GM21529 (cell line): ENCODE data around the gene DIP2A.
"Not testable (repeated sequence)": the region's sequence is repeated elsewhere in the genome, so short reads cannot be mapped to it uniquely, and the experiment has no call there.

Experiments
- ATAC-seq: cut with Tn5 transposase; IDR thresholded peaks from one replicate; pipeline ENCODE4 v1.9.1; 2021; ENCODE audit not compliant: unreplicated experiment

Gene DIP2A

DNA sequence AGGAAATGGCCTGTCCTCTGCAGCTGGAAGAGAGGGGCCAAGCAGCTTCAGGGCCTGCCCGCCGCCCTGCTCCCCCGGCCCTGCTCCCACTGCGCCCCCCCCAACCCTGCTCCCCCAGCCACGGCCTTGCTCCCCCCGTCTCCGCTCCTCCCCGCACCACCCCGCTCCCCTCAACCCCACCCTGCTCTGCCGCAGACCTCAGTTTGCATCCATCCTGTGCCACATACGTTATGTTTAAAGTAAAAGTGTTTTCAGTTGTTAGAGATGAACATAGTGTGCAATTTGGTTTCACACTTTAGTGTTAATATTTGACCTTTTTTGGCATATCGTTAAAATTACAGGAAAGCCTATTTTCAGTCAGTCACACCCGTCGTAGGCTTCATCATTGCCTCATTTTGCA, 34.1 kb upstream of the DIP2A start:
- no peak for ATAC-seq

DNA sequence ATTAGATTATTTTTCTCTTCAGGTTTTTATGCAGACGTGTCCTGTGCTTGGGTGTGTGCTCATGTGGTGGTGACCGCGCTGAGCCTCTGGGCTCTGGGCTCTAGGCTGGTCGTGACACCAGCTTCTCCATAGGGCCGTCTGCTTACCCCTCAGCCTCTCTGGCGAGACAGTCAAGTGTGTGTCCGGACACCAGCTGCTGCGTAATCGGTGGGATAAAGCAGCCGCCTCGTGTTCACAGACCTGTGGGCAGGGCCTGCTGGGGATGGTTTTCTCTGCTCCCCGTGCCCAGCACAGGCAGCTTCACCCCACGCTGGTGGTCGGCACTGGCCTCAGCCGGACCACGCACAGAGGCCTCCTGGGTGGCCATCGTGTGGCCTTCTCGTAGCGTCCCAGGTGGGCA, 33.6 kb upstream of the DIP2A start:
- no peak for ATAC-seq

DNA sequence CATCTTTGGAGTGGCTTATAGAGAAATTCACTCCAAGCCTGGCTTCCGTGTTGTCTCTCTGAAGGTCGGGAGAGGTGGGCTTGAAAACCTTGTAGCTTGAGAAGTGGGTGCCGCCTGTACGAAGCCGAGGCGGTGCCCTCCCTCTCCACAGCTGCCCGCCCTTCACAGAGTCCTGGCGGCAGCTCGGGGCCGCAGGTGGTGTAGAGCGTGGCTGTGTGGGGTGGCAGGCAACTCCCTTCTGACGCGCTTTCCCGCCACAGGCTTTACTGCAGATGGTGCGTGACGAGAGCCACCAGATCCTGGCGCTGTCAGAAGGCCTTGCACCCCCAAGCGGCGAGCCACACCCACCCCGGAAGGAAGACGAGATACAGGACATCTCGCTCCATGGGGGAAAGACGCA, 33.1 kb upstream of the DIP2A start:
- ATAC-seq: no peak

DNA sequence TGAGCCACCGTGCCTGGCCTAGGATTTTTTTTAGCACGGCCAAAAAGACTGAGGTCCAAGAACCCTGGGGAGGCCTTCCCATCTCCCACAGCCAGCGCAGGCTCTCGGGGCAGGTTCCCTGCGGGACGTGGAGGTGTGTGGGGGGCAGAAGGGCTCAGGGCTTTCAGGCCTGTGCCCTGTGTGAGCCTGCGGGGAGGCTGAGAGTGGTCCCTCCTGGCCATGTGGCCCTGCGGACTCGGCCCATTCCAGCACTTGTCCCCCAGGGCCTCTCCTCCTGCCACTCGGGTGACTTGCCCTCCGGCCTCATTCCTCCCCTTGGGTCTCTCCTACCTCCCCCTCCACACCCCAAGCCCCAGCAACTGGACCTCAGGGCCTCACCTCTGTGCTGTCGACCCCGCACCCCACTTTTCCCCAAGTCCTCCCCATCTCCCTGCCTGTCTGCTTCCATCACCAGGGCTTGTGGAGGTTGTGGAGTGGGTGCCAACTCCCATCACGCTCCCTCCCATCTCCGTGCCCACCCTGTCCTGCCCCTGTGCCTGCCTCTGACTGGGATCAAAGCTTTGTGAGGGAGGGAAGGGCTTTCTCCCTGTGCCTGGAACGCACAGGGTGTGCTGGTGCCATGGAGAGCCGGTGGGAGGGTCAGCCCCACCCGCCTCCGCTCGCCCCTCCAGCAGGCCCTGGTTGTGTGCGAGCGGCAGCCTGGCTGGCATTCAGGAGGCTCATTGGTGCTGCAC, 32.2 kb upstream of the DIP2A start:
- ATAC-seq: no peak

DNA sequence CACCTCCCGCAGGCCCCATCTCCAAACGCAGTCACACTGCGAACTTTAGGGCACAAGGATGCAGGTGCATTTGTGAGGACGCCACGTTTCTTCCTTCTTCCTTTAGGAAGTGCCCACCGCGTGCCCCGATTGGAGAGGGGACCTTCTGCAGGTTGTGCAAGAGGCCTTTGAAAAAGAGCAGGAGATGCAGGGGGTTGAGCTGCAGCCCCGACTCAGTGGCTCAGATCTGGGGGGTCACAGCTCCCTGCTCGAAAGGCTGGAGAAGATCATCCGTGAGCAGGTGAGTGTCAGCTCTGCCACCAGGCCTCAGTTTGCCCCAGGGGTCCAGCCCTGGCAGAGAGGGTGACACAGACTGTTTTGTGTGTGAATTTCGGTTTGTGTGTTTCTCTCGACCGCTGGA, 31.2 kb upstream of the DIP2A start:
- ATAC-seq: no peak

DNA sequence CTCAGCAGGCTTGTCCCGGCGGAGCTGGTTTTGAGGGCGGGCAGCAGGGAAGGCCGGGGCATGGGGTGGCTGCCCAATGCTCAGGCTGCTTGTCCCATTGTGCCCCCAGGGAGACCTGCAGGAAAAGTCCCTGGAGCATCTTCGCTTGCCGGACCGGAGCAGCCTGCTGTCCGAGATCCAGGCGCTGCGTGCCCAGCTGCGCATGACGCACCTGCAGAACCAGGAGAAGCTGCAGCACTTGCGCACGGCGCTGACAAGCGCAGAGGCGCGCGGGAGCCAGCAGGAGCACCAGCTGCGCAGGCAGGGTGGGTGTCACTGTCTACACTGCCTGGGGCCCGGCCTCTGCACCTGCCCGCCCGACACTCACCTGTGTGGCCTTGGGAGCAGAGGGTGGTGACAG, 30.4 kb upstream of the DIP2A start:
- no peak for ATAC-seq

DNA sequence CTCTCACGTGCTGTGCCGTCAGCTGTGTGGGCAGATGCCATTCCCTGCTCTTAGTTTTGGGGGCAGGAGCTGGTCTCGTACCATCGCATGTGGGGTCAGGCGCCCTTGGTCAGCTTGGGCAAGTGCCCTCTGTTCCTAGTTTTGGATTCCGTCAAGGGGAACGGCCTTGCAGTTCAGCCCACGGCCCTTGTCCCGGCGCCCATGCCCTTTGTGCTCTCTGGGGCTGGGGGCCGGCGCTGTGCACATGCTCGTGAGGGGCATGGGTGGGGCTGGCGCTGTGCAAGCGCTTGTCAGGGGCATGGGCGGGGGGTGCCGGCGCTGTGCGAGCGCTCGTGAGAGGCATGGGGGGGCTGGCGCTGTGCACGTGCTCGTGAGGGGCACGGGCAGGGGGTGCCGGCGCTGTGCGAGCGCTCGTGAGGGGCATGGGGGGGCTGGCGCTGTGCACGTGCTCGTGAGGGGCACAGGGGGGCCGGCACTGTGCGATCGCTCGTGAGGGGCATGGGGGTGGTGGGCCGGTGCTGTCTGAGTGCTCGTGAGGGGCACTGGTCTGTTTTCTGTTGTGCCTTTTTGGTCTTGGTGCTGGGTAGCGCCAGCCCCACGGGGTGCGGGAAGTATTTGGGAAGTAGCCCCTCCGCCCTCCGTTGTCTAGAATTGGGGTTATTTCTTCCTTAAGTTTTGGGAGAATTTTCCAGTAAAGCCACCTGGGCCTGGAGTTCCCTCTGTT, 29.5 kb upstream of the DIP2A start:
- ATAC-seq: no peak

DNA sequence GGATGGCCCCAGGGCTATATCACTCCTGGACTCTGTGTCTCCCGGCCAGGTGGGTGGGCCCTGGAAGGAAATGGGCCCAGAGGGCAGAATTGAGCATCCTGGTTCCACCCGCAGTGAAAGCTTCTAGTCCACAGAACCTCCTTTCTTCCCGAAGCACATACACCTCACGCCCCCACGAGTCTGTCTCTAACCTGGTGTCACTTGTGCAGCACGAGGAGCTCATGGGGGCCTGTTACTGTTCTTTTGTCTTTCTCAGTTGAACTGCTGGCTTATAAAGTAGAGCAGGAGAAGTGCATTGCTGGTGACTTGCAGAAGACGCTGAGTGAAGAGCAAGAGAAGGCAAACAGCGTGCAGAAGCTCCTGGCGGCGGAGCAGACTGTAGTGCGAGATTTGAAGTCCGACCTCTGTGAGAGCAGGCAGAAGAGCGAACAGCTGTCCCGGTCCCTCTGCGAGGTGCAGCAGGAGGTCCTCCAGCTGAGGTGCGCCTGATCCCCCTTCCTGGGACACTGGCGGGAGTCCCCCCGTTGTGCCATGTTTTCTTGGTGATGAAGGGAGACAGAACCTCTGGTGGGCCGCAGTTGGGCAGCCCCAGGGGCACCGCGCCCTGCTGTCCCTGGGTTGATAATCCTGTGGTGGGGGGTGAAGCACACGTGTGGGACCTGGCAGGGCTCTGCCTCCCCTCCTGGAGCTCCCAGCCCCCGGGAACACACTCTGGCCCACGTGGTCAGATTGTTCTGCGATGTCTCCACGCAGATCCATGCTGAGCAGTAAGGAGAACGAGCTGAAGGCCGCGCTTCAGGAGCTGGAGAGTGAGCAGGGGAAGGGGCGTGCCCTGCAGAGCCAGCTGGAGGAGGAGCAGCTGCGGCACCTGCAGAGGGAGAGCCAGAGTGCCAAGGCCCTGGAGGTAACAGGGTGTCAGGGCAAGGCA, 28.7 kb upstream of the DIP2A start:
- ATAC-seq: no peak

DNA sequence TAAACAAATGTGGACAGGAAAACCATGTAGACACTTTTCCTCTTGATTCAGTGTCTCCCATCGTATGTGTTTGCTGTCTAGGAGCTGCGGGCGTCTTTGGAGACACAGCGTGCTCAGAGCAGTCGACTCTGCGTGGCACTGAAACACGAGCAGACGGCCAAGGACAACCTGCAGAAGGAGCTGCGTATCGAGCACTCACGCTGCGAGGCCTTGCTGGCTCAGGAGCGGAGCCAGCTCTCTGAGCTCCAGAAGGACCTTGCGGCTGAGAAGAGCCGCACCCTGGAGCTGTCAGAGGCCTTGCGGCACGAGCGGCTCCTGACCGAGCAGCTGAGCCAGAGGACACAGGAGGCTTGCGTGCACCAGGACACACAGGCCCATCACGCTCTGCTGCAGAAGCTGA, 27.2 kb upstream of the DIP2A start:
- ATAC-seq: no peak

DNA sequence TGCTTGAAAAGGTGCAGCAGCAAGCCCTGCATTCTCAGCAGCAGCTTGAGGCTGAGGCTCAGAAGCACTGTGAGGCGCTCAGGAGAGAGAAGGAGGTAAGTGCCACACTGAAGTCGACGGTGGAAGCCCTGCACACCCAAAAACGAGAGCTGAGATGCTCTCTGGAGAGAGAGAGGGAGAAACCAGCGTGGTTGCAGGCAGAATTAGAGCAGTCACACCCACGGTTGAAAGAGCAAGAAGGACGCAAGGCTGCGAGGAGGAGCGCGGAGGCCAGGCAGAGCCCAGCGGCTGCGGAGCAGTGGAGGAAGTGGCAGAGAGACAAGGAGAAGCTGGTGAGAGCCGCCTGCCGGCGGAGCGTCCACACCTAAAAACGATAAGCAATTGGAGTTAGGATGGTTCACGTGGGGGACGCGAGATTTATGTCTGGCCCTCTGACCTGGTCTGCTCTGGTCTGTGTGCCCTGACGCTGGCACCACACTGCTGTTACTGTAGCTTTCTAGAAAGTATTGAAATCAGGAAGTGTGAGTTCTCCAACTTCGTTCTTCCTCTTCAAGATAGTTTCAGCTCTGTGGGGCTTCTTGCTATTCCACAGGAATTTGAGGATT, 26.7 kb upstream of the DIP2A start:
- no peak for ATAC-seq

DNA sequence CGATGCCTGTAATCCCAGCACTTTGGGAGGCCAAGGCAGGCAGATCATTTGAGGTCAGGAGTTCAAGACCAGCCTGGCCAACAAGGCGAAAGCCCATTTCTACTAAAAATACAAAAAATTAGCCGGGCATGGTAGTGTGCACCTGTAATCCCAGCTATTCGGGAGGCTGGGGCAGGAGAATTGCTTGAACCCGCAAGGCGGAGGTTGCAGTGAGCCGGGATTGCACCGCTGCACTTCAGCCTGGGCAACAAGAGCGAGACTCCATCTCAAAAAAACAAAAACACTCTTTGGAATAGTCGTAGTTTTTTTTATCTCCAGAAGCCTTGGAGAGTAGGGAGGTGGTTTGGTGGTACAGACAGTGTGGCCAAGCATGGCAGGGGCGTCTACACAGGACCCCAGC, 25.6 kb upstream of the DIP2A start:
- ATAC-seq: not testable (repeated sequence)

DNA sequence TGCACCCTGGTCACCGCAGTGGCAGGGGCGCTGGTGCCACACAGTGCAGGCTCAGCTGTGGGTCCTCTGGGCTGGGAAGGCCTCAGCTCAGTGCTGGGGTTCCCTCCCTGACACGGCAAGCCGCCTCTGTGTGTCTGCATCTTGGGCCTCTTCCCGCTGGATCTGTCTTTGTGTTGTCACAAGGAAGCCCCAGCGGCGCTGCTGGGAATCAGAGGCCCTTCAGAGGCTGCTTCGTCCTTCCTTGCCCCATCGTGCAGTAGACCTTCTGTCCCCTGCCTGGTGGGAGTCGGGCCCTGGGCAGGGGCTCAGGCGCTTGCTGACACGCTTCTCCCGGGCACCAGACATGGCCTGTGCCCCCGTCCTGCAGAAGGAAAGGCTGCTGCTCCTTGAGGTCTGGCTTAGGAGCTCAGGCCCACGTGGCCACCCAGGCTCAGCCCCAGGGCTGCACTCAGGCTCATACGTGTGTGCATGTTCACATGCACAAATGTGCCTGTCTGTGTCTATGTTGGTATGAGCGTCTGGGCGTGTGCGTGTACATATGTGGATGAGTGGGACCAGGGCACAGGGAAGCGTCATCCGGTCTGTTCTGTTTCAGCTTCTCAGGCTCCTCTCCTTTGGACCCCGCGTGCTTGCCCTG, 24.3 kb upstream of the DIP2A start:
- no peak for ATAC-seq

DNA sequence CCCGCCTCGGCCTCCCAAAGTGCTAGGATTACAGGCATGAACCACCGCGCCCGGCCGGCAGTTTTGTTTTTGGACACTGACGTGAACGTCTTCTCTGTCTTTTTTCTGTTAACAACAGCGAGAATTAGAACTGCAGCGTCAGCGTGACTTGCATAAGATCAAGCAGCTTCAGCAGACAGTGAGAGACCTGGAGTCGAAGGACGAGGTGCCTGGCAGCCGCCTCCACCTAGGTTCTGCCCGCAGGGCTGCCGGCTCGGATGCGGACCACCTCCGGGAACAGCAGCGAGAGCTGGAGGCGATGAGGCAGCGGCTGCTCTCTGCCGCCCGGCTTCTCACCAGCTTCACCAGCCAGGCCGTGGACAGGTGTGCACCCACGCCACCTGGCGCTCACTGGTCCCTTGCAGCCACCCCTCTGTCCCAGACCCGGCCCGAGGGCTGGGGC, 22.9 kb upstream of the DIP2A start:
- ATAC-seq: no peak

DNA sequence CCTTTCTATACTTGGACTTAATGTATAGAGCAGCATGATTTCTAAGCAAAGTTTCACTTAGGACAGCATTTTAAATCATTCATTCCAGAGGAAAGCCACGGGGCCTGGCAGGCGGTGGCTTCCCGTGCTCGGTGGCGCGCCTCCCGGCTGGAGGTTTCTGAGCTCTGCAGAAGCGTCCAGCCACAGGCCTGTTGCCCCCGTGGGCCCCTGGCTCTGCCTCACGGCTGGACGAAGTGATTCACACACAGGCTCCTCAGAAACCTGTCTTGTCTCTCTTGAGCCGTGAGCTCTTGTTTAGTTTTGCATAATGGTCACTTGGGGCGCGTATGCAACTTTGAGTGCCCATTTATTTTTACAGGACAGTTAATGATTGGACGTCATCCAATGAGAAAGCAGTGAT, 22.1 kb upstream of the DIP2A start:
- ATAC-seq: no peak

DNA sequence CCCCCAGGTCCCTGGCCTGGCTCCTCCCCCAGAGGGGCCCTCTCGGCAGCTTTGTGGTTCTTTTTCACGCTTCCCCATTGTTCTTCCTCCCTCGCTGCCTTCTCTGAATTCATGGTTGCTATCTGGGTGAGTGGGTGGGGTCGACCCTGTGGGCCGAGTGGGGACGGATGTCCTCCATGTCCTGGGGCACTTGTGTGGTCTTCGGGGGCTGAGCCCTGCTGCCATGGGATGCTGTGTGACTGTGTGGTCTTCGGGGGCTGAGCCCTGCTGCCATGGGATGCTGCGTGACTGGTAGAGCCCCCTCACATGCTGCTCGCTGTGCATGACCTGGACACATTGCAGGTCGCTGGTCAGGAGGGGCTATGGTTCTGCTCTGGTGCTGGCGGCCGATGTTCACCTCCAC, 21.6 kb upstream of the DIP2A start:
- no peak for ATAC-seq

DNA sequence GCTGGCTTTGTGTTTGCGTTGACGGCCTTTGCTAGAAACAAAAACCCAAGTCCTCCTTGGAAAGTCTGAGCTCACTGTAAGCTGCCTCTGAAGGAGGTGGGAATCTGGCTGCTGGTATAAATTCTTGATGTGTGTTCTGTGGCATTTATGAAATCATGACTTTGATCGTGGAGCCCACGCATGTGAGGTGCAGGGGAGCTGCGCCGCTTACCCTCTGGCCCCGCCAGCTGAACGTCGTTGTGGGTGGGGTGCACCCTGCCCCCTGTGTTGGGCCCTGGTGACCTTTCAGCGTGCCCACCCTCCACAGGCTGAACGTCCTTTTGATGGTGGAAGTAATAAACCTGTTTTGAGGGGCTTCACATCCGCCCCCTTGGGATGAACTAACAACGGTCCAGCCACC, 21.2 kb upstream of the DIP2A start:
- no peak for ATAC-seq

DNA sequence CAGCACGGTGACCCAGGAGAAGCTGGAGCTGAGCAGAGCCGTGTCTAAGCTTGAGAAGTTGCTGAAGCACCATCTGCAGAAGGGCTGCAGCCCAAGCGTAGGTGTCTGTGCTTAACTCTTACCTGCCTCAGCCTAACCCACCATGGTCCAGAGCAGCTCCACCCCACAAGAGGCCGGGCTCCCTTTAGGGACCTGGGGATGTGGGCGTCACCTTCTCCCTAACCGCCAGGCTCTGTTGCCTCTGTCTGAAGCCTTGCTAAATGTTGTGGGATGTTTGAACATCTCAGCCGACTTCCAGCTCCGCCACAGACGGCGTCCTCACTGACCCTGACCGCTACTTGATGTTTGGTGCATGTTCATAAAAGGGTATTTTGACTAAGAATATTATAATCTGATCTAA, 20.4 kb upstream of the DIP2A start:
- no peak for ATAC-seq

DNA sequence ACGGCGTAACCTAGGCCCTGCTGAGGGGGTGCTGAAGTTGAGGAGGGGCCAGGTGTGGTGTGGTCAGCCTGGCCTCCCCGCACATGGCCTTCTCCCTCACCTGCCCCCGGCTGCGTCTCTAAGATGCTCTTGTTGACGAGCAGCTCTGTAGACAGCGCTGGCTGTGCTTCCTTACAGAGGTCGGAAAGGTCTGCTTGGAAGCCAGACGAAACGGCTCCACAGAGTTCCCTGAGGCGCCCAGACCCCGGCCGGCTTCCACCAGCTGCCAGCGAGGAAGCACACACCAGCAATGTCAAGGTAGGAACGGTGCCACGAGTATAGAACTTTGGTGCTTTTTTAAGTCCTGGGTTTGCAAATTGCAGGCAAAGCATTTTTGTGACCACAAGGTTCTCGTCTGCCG, 18.8 kb upstream of the DIP2A start:
- no peak for ATAC-seq

DNA sequence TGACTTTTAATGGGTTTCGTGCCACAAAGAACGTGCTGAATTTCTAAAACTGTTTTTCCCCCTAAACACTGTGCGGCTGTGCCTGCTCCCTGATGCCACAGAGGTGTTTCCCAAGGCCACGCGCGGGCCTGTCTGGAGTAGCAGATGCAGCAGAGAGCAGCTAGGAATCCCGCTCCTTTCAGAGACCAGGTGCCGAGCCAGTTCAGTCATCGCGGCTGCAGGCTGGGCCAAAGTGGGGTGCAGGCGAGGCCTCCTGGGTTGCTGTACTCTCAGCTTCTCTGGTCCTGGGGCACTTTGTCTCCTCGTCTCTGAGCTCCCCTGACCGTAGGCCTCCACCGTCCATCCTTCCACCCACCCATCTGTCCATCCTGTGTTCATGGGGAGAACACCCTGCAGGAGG, 17.4 kb upstream of the DIP2A start:
- ATAC-seq: no peak

DNA sequence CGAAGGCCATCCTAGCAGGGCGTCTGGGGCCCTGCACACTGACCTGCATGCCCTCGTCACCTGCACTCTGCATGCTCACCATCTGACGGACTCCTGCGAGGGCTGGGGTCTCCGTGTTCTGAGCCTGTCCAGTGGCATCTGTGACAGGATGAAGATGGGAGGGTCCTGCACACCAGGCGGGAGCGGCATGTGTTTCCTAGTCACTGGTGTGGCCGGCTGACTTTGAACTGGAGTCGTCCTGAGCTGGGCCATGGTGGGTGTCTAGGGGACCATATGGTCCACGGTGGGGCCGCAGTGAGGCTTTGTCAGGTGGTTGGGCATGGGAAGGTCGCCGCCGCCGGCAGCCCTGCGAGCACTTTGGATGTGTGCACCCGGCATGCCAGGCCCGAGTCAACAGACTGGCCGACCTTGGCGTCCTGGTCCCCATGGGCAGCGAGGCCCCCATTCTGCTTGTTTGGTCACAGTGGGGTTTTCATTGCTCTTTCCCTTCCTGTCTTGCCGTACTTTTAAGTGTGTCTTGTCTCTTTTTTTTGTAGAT, 16.7 kb upstream of the DIP2A start:
- no peak for ATAC-seq

DNA sequence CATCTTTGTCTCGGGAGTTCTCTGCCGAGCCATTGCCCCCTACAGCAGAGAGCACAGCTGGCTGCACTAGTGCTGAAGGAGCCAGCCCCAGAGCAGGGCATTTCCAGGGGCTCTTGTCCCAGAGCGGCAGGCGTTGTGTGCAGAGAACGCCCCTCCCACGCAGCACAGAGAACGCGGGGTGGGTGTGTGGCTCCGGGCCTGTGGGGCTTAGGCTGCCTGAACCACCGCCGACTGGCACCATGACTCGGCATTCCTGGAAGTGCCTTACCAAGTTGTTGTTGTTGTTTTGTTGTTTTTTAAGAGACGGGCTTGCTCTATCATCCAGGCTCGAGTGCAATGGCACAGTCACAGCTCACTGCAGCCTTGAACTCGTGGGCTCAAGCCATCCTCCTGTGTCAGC, 15.8 kb upstream of the DIP2A start:
- ATAC-seq: no peak
